ENCODE results near the gene GRB7.

Gene GRB7

GRCh38 chr17:39772987-39773934, 35.5 kb downstream of the GRB7 start:
- no peak for TF ChIP-seq CTCF (IDR thresholded peaks at IDR 0.05; ENCODE audit: poor library complexity, severe bottlenecking)
- Histone ChIP-seq H3K36me3 (ENCODE audit: low read depth) (no peaks in the 10 kb centered on the region), H3K9me3 (ENCODE audit: severe bottlenecking) (no peaks in the 10 kb centered on the region), H3K27me3 (ENCODE audit: insufficient read depth, poor library complexity, severe bottlenecking) (peaks cover 2% of the 10 kb centered on the region), H3K4me1 (ENCODE audit: insufficient read depth, poor library complexity, severe bottlenecking) (peaks cover 9% of the 10 kb centered on the region), H3K27ac (ENCODE audit: poor library complexity, severe bottlenecking) (no peak overlapping the region), H3K4me3 (ENCODE audit: severe bottlenecking) (no peak overlapping the region)
- ATAC-seq (ENCODE audit: low read depth) (no peak), DNase-seq (ENCODE audit: low spot score) (no peak)

GRCh38 chr17:39774047-39774446, 36.3 kb downstream of the GRB7 start:
- Histone ChIP-seq H3K36me3 (ENCODE audit: low read depth) (no peaks in the 10 kb centered on the region), H3K27me3 (ENCODE audit: insufficient read depth, poor library complexity, severe bottlenecking) (no peaks in the 10 kb centered on the region), H3K27ac (ENCODE audit: poor library complexity, severe bottlenecking) (no peak overlapping the region), H3K9me3 (ENCODE audit: severe bottlenecking) (no peaks in the 10 kb centered on the region), H3K4me3 (ENCODE audit: severe bottlenecking) (no peak overlapping the region), H3K4me1 (ENCODE audit: insufficient read depth, poor library complexity, severe bottlenecking) (peaks cover 9% of the 10 kb centered on the region)
- ATAC-seq (ENCODE audit: low read depth) (no peak), DNase-seq (ENCODE audit: low spot score) (no peak)
- no peak for TF ChIP-seq CTCF (IDR thresholded peaks at IDR 0.05; ENCODE audit: poor library complexity, severe bottlenecking)

GRCh38 chr17:39775031-39775430, 37.3 kb downstream of the GRB7 start:
- H3K4me1 ChIP-seq (ENCODE audit: insufficient read depth, poor library complexity, severe bottlenecking): peaks cover 5% of the 10 kb centered on the region
- H3K27me3 ChIP-seq (ENCODE audit: insufficient read depth, poor library complexity, severe bottlenecking): no peaks in the 10 kb centered on the region
- H3K4me3 ChIP-seq (ENCODE audit: severe bottlenecking): no peak overlapping the region
- no peaks in the 10 kb centered on the region for H3K36me3 ChIP-seq (ENCODE audit: low read depth)
- ATAC-seq (ENCODE audit: low read depth): no peak
- no peak overlapping the region for H3K27ac ChIP-seq (ENCODE audit: poor library complexity, severe bottlenecking)
- no peak for DNase-seq (ENCODE audit: low spot score)
- no peaks in the 10 kb centered on the region for H3K9me3 ChIP-seq (ENCODE audit: severe bottlenecking)
- no peak for TF ChIP-seq CTCF (IDR thresholded peaks at IDR 0.05; ENCODE audit: poor library complexity, severe bottlenecking)

GRCh38 chr17:39776252-39776651, 38.5 kb downstream of the GRB7 start:
- no peak for ATAC-seq (ENCODE audit: low read depth)

More at GRCh38 chr17:39776252-39776651, 38.5 kb downstream of the GRB7 start:
- H3K27me3 ChIP-seq (ENCODE audit: insufficient read depth, poor library complexity, severe bottlenecking): no peaks in the 10 kb centered on the region
- no peaks in the 10 kb centered on the region for H3K9me3 ChIP-seq (ENCODE audit: severe bottlenecking)
- no peaks in the 10 kb centered on the region for H3K36me3 ChIP-seq (ENCODE audit: low read depth)
- DNase-seq (ENCODE audit: low spot score): no peak
- TF ChIP-seq CTCF (IDR thresholded peaks at IDR 0.05; ENCODE audit: poor library complexity, severe bottlenecking): no peak
- H3K27ac ChIP-seq (ENCODE audit: poor library complexity, severe bottlenecking): no peak overlapping the region
- no peak overlapping the region for H3K4me3 ChIP-seq (ENCODE audit: severe bottlenecking)
- H3K4me1 ChIP-seq (ENCODE audit: insufficient read depth, poor library complexity, severe bottlenecking): peaks cover 5% of the 10 kb centered on the region

All from RWPE2 (cell line).